Epithelial cell of prostate (primary cell): Measurements from ENCODE around the gene FXYD6.
"Not testable (repeated sequence)": the region's sequence is repeated elsewhere in the genome, so short reads cannot be mapped to it uniquely, and the experiment has no call there.

ENCODE experiments used
- DNase-seq: peaks from one replicate; pipeline ENCODE4 v3.0.0-alpha.2; 2011; ENCODE audit warnings: low read depth, low spot score
- H3K27ac ChIP-seq: fragments of 450-650 bp; 2 replicates; pipeline ENCODE4 v1.5.1; 2017; ENCODE audit warnings: mild to moderate bottlenecking

Gene FXYD6

GRCh38 chr11:117821431-117821830 lies 55.0 kb downstream of the FXYD6 start:
- no peak for DNase-seq
- no peak overlapping the region for H3K27ac ChIP-seq

GRCh38 chr11:117820516-117820915 lies 55.9 kb downstream of the FXYD6 start:
- H3K27ac ChIP-seq: no peak overlapping the region
- no peak for DNase-seq

- no peak for DNase-seq
These were observed 56.4 kb downstream of the FXYD6 start for GRCh38 chr11:117820071-117820470.

GRCh38 chr11:117819096-117820040 lies 57.1 kb downstream of the FXYD6 start:
- DNase-seq: no peak
- H3K27ac ChIP-seq: no peak overlapping the region

More at GRCh38 chr11:117820071-117820470, 56.4 kb downstream of the FXYD6 start:
- H3K27ac ChIP-seq: no peak overlapping the region

GRCh38 chr11:117818041-117818873 lies 58.2 kb downstream of the FXYD6 start:
- H3K27ac ChIP-seq: peak overlapping the region; percentile 39
- DNase-seq: no peak

- no peak for DNase-seq
- peak overlapping the region; percentile 39 for H3K27ac ChIP-seq
These were observed 59.0 kb downstream of the FXYD6 start for GRCh38 chr11:117817368-117818040.

- no peak for DNase-seq
- no peak overlapping the region for H3K27ac ChIP-seq
These were observed 59.6 kb downstream of the FXYD6 start for GRCh38 chr11:117816846-117817367.

GRCh38 chr11:117816151-117816741 lies 60.2 kb downstream of the FXYD6 start:
- H3K27ac ChIP-seq: no peak overlapping the region
- no peak for DNase-seq

GRCh38 chr11:117815262-117815803 lies 61.1 kb downstream of the FXYD6 start:
- no peak for DNase-seq
- no peak overlapping the region for H3K27ac ChIP-seq

GRCh38 chr11:117814766-117815261 lies 61.6 kb downstream of the FXYD6 start:
- H3K27ac ChIP-seq: no peak overlapping the region

GRCh38 chr11:117814204-117814765 lies 62.2 kb downstream of the FXYD6 start:
- H3K27ac ChIP-seq: no peak overlapping the region

More at GRCh38 chr11:117814766-117815261, 61.6 kb downstream of the FXYD6 start:
- DNase-seq: no peak

GRCh38 chr11:117810056-117810451 lies 66.4 kb downstream of the FXYD6 start:
- DNase-seq, H3K27ac ChIP-seq: not testable (repeated sequence)

More at GRCh38 chr11:117814204-117814765, 62.2 kb downstream of the FXYD6 start:
- DNase-seq: no peak

- no peak for DNase-seq
- no peak overlapping the region for H3K27ac ChIP-seq
These were observed 67.0 kb downstream of the FXYD6 start for GRCh38 chr11:117809236-117810055.

- no peak for DNase-seq
These were observed 67.7 kb downstream of the FXYD6 start for GRCh38 chr11:117808784-117809183.

GRCh38 chr11:117807482-117808327 lies 68.8 kb downstream of the FXYD6 start:
- DNase-seq: no peak
- H3K27ac ChIP-seq: no peak overlapping the region

More at GRCh38 chr11:117808784-117809183, 67.7 kb downstream of the FXYD6 start:
- H3K27ac ChIP-seq: no peak overlapping the region

GRCh38 chr11:117806846-117807245 lies 69.6 kb downstream of the FXYD6 start:
- DNase-seq: no peak
- no peak overlapping the region for H3K27ac ChIP-seq

- no peak for DNase-seq
These were observed 71.4 kb downstream of the FXYD6 start for GRCh38 chr11:117805045-117805444.

More at GRCh38 chr11:117805045-117805444, 71.4 kb downstream of the FXYD6 start:
- no peak overlapping the region for H3K27ac ChIP-seq
